HG02885 (cell line): Measurements from ENCODE around the gene IMMP2L.
"Not testable (repeated sequence)": the region's sequence is repeated elsewhere in the genome, so short reads cannot be mapped to it uniquely, and the experiment has no call there.

Experiments
- ATAC-seq: cut with Tn5 transposase; IDR thresholded peaks from one replicate; pipeline ENCODE4 v1.9.1; 2021; ENCODE audit warnings: mild to moderate bottlenecking; ENCODE audit not compliant: unreplicated experiment, poor library complexity

IMMP2L gene

DNA sequence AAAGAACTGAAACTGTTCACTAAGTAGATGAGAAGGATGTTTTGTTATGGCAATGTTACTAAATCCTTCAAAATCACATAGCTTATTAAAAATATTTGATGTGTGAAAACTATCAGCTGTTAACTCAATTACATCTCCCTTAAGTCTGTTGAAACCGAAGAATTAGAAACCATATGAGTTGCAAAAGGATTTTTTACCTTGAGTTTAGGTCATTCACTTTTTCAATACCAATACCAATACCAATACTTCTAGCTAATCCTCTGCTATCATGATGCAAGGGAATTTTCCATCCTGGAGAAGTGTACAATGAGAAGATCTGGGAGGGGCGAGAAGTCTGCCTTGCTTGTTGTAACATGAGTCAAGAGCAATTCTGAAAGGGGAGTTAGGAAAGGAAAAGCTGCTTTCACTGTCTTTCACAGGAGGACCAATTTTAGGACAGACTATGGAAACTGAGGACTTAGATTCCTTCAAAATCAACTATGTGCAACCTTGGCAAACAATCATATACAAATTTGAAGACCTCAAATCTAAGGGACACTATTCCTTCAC, 199.7 kb downstream of the IMMP2L start:
- no peak for ATAC-seq

DNA sequence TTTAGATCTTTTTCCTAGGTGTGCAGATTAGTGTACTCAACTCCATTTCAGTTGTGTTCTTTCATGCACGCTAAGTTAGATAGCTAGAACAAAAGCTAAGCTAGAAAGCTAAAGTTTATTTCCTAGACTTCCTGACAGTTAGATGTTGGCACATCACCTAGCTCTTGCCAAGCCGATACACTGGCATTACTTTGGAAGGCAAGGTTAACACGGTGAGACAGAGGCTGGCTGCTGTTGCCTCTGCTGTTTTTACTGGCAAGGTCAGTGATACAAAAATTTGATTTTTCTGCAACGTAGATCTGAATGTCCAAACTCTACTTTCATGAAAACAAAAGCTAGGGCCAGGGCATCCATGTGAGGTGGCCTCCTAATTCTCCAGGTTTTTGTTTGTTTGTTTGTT, 203.4 kb downstream of the IMMP2L start:
- ATAC-seq = no peak

DNA sequence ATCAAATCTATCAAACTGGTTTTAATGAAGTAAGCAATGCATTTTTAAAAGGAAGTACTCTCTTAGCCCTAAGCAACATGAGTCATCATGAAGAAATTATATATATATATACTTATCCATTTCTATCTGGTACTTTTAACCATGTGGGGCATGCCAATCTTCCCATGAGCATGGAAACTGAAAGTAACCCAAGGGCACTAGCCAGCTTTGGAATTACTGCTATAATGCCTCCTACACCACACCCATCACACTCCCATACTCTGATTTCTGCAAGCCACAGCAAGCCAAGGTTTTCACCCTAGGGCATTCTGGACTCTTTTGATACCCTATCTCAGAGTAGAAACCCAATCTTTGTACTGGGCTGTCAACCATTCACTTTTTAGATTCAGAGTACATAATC, 204.6 kb downstream of the IMMP2L start:
- ATAC-seq = no peak

DNA sequence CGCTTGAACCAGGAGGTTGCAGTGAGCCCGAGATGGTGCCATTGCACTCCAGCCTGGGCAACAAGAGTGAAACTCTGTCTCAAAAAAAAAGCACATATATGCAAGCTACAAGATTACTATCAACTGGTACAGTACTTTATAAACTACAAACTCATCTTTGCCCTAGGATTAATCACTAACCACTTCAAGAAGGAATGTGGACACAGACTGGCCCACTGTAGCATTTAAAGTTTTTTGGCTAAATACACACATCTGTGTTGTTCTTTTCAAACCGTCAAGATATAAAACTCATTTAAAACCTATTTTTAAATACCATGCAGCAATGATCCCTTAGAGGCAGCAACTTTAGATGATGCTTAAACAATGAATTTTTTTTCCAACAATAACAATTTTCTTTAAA, 205.4 kb downstream of the IMMP2L start:
- ATAC-seq = no peak

DNA sequence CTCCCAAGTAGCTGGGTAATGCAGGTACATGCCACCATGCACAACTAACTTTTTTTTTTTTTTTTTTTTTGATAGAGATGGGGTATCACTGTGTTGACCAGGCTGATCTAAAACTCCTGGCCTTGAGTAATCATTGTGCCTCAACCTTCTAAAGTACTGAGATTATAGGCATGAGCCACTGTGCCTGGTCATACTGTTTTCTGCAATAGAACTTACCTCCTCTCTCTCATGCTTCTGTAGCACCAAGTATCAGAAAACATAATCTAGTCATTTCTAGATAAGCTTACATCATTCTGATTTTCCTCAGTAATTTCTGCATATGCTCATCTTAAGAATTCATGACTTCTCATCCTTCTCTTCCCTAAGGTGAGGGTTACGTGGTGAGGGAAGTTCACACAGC, 210.0 kb downstream of the IMMP2L start:
- no peak for ATAC-seq

DNA sequence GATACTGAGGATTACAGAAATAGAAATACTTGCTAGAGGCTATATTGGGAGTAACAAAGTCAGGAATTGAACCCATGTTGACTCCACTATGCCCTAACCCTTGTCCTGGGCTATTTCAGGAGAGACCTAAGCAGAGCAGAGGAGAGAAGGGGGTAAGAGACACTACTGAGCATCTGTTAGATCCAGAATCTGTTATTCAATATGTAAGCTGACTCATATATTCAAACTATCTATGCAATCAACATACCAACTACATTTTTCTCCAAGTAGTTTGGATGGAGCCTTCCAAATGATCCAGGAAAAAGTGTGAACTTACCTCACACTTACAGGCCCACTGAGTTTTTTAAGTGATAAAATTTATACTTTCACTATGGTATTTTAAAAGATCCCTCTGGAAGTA, 216.1 kb downstream of the IMMP2L start:
- no peak for ATAC-seq

DNA sequence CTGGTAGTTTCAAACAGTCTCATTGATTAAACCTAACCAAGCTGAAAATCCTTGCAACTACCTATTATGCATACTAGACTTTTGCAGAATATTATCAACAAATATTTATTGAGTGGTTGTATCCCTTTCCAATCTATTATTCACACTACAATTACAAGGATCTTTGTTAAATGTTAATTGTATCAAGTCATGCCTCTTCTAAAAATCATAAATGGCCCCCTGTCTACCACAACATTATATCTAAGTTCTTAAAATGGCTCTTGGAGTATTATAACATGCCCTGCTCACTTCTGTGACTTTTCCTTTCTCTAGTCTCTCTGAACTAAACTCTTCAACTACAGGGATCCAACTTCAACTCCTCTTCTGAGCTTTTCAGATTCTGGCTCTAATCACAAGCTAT, 219.3 kb downstream of the IMMP2L start:
- no peak for ATAC-seq

DNA sequence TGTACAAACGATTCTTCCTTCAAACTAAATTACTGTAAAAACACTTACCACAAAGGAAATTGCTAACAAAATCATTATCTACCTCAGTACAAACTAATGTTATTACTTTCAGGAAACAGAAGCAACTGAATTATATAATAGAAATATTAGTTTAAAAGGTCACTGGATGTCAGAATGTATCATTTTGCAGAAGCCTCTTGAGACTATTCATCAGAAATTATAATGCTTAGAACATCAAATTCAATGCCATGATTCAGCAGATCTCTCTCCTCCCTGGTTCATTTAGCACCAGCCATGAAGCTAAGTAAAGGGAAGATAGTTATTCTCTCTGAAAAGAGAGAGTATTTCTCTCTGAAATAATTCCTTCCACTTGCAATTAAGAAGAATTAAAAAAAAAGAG, 223.3 kb downstream of the IMMP2L start:
- no peak for ATAC-seq

DNA sequence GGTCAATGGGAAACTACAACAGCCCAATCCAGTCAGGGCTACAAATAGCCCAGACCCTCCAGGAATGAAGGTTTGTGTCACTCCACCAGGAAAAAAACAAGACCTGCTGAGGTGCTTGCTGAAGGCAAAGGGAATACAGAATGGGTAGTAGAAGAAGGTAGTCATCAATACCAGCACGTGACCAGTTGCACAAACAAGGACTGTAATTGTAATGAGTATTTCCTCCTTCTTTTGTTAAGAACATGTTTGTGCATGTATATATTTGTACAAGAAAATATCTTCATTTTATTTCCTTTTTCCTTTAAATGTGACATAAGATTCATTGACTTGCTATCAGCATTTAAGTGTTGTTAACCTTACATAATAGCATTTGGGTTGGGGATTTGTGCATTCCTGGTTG, 229.3 kb downstream of the IMMP2L start:
- ATAC-seq = no peak

DNA sequence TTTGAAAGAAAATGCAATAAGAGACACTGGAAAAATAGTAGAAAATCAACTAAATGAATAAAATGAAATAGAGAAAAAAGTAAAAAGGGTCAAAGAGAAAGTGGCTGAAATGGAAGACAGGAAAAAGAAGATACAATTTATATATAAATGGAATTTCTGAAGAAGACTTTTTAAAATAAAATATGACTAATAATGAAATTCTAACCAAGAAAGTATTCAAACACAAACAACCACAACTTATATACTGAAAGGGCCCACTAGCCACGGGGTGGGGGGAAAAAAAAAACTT, 232.1 kb downstream of the IMMP2L start:
- no peak for ATAC-seq

DNA sequence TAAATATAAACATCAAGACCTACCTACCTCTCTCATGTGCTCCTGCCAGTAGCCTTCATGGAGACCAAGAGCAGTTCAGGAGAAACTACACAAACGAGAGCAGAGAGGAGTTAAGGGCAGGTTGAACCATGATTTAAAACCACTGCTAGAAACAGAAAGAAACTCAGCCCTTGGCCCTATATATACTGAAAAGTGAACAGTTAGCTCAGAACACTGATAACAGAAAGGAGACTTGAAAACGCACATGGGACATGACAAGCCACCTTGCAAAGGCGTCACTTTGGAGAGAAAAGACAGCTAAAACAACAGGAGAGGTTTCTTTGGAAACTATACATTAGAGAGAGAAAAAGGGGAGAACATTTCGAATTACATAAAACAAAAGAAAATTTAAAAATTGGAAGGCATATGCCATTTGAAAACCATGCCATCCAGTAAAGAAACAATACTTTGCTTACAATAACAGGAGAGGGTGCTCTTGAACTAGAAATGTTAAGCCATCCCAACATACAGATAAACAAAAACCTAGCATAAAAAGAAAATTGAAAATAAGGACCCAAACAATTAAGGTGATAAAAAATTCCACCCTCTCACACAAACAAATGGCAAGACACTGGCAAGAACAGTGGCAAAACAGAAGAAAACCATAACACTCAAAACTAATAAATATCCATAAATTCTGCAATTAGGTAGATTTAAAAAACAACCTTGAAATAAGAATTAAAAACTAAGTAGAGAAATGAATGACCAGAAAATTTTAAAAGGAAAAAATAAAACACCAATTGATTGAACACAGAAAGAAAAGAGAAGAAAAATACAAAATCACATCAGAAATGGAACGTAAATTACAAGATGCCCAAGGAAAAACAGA, 232.7 kb downstream of the IMMP2L start:
- ATAC-seq = peak; percentile 83

DNA sequence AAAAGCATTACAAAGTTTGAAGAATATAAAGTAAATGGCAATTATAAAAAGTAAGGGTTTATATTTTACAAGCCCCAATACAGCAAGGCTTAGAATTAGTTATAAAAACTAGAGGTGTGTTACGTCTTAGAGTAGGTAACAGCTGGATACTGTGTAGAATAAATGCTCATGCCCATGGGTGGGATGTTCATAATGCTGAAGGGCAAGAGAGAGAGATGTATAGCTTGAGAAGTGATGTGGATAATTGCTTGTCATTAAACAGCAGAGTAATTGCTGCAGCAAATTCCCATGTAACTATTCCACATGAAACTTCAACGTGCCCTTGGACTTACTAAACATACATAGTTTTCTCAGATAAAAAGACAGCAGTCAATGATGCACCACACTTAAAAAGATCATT, 233.8 kb downstream of the IMMP2L start:
- ATAC-seq = no peak

DNA sequence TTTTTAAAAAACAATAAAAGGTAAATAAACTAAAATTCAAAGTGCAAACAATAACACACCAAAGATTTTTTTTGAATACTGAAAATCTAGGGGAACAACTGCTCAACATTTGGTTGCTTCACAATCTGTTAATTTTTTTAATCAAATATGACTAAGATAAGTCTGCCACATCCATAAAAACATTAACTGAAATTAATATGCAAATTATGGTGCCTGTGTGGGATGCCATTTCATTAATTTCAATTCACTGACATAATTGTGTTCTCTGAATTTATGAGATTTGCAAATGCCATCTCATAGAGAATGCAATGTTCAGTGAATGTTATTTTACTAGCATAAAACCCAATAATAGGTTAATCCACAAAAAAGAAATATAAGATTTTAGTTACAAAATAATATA, 237.5 kb downstream of the IMMP2L start:
- ATAC-seq = no peak

DNA sequence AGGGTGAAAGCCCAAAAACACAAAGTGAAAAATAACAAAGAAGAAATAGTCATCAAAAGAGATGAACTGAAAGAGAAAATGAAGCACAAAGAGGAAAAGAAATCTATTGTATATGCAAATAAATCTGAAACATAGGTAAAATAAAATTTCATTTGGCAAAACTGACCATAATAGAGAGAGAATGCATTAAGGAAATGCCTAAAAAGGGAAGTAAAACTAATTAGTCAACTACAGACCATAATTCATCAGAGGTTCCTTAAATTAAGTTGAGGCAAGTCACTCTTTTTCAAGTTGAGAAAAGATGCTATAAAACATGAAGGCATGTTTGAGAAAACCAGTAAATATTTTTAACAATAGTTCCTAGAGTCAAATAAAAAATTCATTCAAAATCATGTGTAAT, 238.1 kb downstream of the IMMP2L start:
- ATAC-seq = peak; percentile 52

DNA sequence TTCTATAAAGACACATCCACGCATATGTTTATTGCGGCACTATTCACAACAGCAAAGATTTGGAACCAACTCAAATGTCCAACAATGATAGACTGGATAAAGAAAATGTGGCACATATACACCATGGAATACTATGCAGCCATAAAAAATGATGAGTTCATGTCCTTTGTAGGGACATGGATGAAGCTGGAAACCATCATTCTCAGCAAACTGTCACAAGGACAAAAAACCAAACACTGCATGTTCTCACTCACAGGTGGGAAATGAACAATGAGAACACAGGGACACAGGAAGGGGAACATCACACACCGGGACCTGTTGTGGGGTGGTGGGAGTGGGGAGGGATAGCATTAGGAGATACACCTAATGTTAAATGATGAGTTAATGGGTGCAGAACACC, 238.6 kb downstream of the IMMP2L start:
- ATAC-seq = not testable (repeated sequence)

DNA sequence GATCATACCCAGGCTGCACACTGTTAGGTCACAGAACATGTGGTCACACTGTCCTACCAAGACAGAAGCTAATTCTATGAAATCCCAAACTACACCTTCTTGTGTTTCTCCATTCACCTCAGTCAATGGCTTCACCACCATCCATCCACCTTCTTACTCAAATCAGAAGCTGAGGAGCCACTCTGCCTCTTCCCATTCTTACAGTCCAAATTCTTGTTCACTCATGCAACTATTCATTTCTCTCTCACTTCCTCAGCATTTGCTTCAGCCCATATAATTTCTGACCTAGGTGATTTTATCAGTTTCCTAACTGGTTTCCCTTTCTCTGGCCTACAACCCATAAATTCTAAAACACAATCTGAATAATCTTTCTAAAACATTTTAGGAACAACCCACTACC, 242.2 kb downstream of the IMMP2L start:
- no peak for ATAC-seq

DNA sequence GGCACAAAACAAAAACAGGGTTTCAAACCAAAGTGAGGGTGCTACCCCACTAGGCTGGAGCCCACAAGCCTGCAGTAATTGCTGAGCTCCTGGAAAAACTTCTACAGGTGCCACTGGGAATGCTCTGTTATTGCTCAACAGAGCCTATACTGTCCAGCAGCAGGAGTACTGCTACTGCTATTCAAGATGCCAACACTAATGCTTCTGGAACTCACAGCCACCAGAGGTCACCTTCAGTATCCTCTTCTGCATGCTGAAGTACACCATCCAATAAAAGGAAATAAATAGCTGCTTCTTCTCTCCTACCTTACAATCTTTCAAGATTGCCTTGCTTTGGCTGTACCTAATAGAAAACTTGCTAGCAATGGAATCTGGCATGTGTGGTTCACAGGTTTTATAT, 249.3 kb downstream of the IMMP2L start:
- no peak for ATAC-seq

DNA sequence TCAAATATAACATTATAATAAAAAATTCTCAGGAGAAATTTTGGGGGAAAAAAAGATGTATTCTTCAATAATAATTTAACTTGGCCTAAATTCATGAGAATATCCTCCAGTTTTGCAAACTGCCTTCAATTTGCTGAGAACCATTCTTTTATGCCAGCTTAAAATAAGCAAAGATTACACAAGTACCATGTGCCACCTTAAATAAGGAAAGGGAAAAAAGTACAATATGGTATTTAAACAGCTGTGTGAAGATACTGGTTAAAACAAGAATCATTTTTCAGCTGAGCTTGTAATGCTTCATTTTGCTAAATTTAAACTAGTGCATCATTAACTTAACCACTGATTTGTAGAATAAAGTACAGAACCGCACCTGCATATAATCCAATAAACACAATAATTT, 253.6 kb downstream of the IMMP2L start:
- ATAC-seq = no peak

DNA sequence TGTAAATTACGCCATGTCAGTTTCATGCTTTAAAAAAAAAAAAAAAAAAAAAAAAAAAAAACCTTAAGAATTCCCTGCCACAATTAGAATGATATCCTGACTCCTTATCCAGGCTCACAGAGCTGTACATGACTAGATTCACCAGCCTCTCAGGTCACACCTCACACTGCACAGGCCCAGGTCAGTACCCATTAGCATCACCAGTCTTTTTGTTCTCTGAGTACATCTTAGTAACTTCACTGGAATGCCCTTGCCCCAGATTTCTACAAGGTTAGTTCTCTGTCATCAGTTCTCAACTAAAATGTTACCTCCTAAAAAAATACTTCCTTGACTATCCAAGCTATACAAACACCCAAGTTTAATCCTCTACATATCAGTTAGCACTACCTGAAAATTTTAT, 260.4 kb downstream of the IMMP2L start:
- no peak for ATAC-seq

DNA sequence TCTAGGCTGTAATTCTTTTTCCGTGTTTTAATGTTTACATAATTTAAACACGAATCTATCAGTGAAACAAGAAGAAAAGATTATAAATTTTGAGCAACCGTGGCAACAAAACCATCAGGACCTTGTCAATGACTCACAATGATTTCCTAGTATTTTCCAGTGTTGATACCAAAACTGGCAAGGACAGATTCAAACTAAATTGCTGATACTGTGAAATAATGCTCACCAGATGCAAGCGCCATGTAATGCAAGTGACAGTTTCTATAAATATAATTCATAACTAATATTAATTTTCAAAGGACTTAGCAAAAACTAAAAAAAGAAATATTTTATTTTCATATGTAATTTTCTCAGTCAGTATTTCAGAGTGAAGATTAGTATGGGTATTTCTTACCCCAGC, 267.8 kb downstream of the IMMP2L start:
- ATAC-seq = no peak

DNA sequence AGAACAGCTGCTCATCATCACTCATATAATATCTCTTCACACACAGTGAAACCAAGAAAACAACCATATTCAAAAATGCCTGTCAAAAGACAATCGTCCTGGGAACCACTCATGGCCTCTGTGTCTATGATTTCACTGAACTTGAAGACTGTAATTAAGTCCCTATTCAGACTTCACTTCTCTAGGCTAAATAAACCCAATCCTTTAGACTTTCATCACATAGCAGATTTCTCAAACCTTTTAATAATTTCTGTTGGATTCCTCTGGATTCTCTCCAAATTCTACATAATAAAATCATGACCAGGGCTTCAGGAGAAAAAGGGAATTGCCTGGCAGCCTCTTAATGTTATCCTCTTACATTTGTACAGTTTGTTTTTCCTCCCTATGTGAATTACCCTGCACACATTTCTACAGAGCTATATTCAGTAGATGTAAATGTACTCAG, 270.2 kb downstream of the IMMP2L start:
- ATAC-seq = no peak

DNA sequence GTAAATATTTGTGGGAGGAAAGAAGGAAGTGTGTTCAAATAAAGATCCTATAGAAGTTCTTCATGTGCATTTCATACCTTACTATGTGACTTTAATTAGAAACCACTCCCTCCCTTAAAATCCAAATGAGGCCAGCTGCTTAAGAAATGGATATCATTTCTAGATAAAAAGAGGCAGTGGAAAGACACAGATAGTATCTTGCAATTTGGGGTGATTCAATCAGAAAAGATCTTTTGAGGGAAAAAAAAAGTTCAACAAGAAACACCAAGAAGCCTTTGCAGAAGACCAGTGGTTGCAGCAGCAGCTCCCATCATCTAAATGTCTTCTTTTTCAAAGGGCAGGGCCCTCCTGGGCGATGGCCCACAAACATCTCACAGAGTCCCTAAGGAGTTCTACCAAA, 271.3 kb downstream of the IMMP2L start:
- no peak for ATAC-seq
